NK-92 treated with Interleukin-12 subunit alpha and Interleukin-12 subunit beta, amount 100 ng/mL, for 24 hours (cell line): ENCODE data around the gene SLC46A2.
A peak's percentile ranks its signal among the peaks of the same experiment; 100 is the strongest.

Experiments
- DNase-seq: peaks from one replicate; lab custom pipeline; 2025; lab: John Stamatoyannopoulos, UW

The SLC46A2 gene

DNA sequence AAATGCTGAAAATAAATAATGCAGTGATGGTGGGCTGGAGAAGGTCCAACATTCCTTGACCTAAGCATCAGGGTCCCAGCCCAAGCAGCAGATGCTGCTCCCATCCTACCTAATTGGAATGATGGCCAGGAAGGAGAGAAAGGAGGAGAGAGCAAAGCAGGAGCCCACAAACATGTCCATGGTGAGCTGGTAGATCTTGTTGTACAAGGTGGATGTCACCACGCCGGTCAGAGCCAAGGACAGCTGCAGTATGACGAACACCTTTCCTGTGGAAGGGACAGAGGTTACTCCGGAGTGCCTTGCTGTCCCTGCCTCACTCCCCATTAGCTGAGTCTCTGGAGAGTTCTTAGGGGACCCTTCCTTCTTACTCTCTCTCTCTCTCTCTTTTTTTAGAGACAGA, 4.3 kb downstream of the SLC46A2 start:
- no peak for DNase-seq

DNA sequence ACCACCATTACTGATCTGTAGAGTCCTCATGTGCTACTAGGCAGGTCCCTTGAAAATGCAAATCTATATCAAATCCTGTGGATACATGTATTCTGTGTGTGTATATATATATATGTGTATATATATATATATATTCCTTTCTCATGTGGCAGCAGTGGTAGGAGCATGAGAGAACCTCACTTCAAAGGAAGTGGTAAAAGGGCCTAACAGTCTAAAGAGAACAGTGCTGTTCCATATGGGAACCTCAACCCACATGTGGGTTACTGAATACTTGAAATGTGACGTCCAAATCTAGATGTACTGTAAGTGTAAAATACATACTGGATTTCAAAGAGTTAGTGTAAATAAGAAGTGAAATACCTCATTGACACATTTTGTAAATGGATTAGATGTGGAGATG, 5.4 kb downstream of the SLC46A2 start:
- DNase-seq = no peak

DNA sequence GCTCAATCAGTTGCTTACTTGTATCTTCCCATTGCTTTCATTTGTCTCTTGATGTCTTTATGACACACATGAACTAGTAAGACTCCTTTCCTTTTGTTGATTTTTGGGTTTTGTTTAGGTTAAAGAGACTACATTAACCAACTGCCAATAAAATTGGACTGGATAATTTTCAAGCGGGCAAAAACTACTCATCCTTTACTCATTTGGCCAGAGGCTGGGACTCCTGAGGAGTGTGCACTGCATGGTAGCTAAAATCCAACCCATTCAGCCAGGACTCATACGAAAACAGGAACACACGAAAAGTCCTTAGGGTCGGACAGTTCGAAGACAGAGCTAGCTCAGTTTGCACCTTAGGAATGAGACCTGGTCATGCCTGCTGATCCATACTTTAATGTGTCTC, 6.0 kb downstream of the SLC46A2 start:
- DNase-seq = no peak

DNA sequence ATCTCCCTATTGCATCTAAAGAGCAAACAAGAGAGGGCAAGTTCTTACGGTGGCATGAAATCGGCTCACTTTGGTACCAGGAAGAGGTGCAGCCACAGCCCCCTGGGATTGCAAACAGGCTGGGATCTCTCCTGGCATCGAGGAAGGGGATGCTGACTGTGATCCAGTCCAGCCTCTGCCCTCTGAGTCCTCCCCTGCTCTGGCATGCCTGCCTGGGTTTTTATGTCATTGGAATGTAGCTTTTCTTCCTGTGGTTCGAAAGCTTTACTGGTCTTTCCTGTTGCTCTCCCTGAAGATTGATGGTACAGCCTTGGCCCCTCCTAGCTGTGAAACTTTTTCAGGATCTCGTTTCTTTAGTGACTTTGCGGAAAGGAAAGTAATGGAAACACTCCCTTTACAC, 6.6 kb downstream of the SLC46A2 start:
- DNase-seq = no peak

DNA sequence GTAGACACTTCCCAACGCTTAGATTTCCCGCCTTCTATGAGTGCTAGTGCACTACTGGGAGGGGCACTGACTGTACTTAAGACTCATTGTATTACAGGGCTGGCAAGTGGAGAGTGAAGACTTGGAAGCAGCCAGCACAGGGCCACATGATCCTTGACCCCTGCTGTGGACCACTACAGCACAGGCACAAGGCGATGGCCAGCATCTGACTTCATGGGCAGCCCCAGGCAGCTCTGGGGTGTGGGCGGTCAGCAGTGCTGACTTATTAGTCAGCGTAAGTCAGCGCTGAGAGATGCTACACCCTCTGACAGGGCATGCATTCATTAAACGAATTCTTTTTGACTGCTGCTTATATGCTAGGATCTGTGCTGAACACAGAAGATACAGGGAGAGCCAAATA, 9.3 kb downstream of the SLC46A2 start:
- DNase-seq = no peak

DNA sequence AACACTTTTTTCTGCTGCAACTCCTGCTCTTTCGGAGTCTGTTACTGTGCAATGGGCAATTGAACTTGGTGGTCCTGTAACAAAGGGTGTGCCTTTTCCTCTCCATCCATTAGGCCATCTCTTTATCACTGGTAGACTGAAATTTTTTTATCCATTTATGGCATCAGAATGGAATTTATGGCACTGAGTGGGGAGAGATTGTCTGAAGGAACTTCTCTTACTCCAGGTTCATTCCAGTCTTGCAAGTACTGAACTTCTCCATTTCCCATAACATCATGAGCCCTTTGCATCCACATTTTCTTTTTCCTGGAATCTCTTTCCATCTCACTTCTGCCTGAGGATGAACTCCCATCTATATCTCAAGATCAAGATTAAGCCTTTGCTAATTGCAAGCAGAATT, 10.0 kb downstream of the SLC46A2 start:
- DNase-seq = no peak

GRCh38 chr9:112878752-112879151, 11.9 kb downstream of the SLC46A2 start:
- DNase-seq = no peak

- DNase-seq = no peak
Measured at GRCh38 chr9:112873773-112874405, 16.8 kb downstream of the SLC46A2 start.

GRCh38 chr9:112872019-112872418, 18.7 kb downstream of the SLC46A2 start:
- no peak for DNase-seq

DNA sequence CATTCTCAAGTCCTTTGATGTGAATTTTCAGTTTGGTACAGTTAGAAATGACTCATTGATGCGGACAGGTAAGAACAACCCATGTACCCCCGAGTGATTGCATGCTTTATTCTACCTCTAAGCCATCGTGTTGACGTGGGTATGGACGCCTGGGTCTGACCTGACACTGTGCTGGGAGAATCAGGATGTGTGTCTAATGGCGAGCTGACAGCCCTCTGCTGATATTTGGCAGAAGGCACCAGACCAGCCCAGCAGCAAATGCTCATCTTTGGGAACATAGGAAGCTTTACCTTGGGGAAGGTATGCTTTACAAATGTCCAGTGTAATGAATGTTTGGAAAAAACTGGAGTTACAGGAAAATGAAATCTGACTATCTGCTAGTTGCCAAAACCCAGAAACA, 20.1 kb downstream of the SLC46A2 start:
- DNase-seq = no peak

DNA sequence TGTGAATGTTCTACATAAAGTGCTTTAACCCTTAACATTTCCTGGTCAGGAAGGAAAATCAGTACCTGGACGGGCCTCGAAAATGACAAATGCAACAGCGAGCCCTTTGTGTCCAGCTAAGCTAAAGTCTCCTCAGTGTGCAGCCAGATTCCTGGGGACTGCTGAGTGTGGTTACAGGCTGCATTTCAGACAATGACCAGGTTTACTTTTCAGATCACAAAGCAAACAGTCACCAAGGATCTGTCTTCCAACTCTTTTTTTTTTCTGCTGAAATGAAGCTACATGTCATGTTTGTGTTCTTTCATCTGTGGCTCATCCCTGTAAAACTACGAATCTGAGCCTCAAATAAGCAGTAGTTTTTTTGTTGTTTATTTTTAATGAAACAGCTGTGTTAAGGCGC, 20.8 kb downstream of the SLC46A2 start:
- no peak for DNase-seq

GRCh38 chr9:112869041-112869529, 21.6 kb downstream of the SLC46A2 start:
- no peak for DNase-seq

GRCh38 chr9:112868461-112868860, 22.2 kb downstream of the SLC46A2 start:
- DNase-seq = no peak

DNA sequence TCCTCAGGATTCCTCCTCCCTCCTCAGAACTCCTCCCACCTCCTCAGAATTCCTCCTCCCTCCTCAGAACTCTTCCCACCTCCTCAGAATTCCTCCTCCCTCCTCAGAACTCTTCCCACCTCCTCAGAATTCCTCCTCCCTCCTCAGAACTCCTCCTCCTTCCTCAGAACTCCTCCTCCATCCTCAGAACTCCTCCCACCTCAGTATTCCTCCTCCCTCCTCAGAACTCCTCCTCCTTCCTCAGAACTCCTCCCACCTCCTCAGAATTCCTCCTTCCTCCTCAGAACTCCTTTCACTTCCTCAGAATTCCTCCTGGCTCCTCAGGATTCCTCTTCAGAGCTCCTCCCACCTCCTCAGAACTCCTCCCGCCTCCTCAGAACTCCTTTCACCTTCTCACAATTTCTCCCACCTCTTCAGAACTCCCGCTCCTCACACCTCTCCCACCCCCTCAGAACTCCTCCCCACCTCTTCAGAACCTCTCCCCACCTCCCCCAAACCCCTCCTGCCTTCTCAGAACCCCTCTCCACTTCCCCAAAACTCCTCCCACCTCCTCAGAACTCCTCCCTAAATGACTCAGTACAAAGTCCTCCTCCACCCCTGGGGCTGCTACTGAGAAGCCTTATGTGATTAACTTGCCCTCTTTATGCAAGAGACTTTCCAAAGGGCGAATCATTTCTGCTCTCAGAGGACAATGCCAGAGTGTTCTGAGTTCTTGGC, 23.2 kb downstream of the SLC46A2 start:
- DNase-seq = no peak

DNA sequence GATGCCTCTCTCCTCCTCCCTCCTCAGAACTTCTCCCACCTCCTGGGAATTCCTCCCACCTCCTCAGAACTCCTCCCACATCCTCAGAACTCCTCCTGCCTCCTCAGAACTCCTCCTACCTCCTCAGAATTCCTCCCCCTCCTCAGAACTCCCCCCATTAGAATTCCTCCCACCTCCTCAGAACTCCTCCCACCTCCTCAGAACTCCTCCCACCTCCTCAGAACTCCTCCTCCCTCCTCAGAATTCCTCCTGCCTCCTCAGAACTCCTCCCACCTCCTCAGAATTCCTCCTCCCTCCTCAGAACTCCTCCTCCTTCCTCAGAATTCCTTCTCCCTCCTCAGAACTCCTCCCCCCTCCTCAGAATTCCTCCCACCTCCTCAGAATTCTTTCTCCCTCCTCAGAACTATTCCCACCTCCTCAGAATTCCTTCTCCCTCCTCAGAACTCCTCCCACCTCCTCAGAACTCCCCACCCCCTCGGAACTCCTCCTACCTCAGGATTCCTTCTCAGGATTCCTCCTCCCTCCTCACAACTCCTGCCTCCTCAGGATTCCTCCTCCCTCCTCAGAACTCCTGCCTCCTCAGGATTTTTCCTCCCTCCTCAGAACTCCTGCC, 23.9 kb downstream of the SLC46A2 start:
- no peak for DNase-seq

GRCh38 chr9:112864982-112865381, 25.7 kb downstream of the SLC46A2 start:
- DNase-seq = no peak

DNA sequence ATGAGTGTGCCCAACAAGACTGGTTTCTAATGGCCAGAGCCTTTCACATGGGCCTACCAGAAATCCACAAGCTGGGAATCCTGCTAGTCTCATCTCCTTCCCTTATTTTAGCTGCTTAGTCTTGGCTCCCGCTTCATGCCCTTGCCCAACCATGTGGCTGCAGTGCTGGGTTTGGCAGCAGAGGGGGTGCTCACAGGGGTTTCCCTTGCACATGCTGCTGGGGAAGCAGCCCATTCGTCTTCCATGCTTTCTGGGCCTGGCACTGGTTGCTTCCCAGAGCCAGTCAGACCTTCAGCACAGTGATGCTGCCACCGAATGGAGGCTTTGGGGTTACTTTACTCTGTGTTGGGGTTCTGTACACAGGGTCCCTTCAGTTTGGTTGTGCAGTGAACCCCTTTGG, 26.3 kb downstream of the SLC46A2 start:
- DNase-seq = no peak

GRCh38 chr9:112863746-112864145, 26.9 kb downstream of the SLC46A2 start:
- DNase-seq = no peak

GRCh38 chr9:112863214-112863613, 27.5 kb downstream of the SLC46A2 start:
- DNase-seq = no peak

GRCh38 chr9:112861638-112862555, 28.8 kb downstream of the SLC46A2 start:
- peak; percentile 5 for DNase-seq

DNA sequence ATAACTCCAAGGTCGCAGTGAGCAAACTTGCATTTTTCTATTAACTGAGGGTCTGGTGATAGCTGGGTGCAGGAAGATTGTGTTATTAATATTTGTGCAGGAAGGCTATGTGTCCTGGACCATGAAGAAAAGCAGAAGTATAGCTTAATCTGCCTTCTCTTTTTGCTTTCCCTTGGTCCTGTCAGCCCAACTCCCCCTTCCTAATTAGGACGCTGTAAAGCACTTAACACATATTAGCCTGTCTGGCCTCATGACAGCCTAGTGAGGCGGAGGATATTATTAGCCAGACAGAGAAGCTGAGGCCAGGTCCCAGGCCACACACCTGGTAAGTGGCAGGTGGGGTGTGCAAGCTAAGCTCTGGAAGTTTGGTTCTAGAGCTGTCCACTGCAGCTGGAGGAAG, 29.5 kb downstream of the SLC46A2 start:
- DNase-seq = no peak

DNA sequence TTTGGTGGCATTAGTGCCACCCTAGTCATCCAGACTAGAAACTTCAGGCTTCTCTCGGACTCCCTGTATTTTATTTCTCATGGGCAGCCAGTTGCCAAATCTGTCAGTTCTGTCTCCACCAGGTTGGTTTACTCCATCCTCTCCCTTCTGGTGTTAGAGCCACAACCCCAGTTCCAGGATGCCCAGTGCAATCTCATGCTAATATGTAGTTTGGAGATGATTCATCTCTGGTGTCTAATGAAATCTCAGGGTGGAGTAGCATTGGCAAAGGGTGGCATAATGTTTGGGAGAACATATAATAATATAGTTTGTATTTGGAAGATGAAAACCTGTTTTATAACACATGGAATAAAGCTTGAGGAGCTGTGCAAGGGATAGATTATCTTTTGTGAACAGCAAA, 30.2 kb downstream of the SLC46A2 start:
- DNase-seq = no peak
